Left lung (tissue), 10 donors: ENCODE measurements around the gene TMEM115. TPM values are rescaled to one million over a fixed set of nuclear protein-coding genes. Genes with fewer than 3 reads are reported as not detected.
A peak's percentile ranks its signal among the peaks of the same experiment; 100 is the strongest.

Source experiments
- ATAC-seq: fragments of 200-7000 bp; cut with Tn5 transposase; one replicate; pipeline ENCODE4 v1.9.1; 2020; ENCODE audit warnings: moderate library complexity
- DNase-seq, 4 donors: peaks; one replicate each; pipeline ENCODE4 v3.0.0-alpha.2; 2013 to 2020
- H3K27ac ChIP-seq, 2 donors: fragments of 200-600 bp; sonication (generic) in 1 of 2; one replicate each; pipeline versions ENCODE4 v1.5.0 to v1.8.0; 2020 to 2021
- H3K27me3 ChIP-seq, 2 donors: fragments of 200-600 bp; sonication (generic) in 1 of 2; one replicate each; pipeline versions ENCODE4 v1.5.0 to v1.8.0; 2020 to 2021
- H3K36me3 ChIP-seq, 2 donors: fragments of 200-600 bp; sonication (generic) in 1 of 2; one replicate each; pipeline versions ENCODE4 v1.5.0 to v1.8.0; 2020 to 2021
- H3K4me1 ChIP-seq, 2 donors: fragments of 200-600 bp; one replicate each; pipeline ENCODE4 v1.8.0; 2021
- H3K4me3 ChIP-seq, 2 donors: fragments of 200-600 bp; sonication (generic) in 1 of 2; one replicate each; pipeline versions ENCODE4 v1.5.0 to v1.8.0; 2020 to 2021; ENCODE audit warnings: mild to moderate bottlenecking in 1 of 2
- H3K9me3 ChIP-seq, 2 donors: fragments of 200-600 bp; sonication (generic) in 1 of 2; one replicate each; pipeline versions ENCODE4 v1.5.0 to v1.8.0; 2020 to 2021
- CTCF ChIP-seq, 2 donors: fragments of 200-600 bp; sonication (generic) in 1 of 2; IDR thresholded peaks; one replicate each; pipeline versions ENCODE4 v1.5.0 to v1.8.0; 2021; ENCODE audit warnings: antibody characterized with exemption in 2 of 2
- intact Hi-C, 2 donors: fragments of 100-400 bp; cut with DNase I; formaldehyde crosslinking; loops; one replicate each; pipeline versions ENCODE4 v1.11.2 to v1.14.2; 2022
- polyA plus RNA-seq, 6 donors: library from polyadenylated mRNA; unstranded; fragments of 120-200 nt; gene quantifications; one replicate each; pipeline ENCODE4 v1.2.1, GENCODE V29; 2013; ENCODE audit not compliant: insufficient read length in 6 of 6
- total RNA-seq, 2 donors: library from RNA; stranded (reverse); fragmentation: NEBNext Ultra II Directional; extraction: Animal tissue kit (Norgen Biotek cat#: 25700); gene quantifications; one replicate each; pipeline ENCODE4 v1.2.1, GENCODE V29; 2021
- donor health status: DM: no; HTN: yes; CAD: no.
- donor health status: DM: no; HTN: no; CAD: no.

The TMEM115 gene
- total and polyA plus RNA-seq, 8 donors, result 23.3 to 39.1 (median 29.0) TPM

- intact Hi-C loops, result no loop called here
- DNase-seq, result peak in 1 of 4 donors; percentile 80
- Histone ChIP-seq H3K27me3 (no peaks in the 10 kb centered on the region), H3K36me3 (peaks cover 4 to 33% of the 10 kb centered on the region in 2 donors), H3K9me3 (no peaks in the 10 kb centered on the region), H3K27ac (peak overlapping the region; percentile 82 to 84), H3K4me1 (peaks cover 31 to 48% of the 10 kb centered on the region in 2 donors), H3K4me3 (peak overlapping the region; percentile 74 to 92)
- ATAC-seq, result no peak
- no peak for TF ChIP-seq CTCF (IDR thresholded peaks at IDR 0.05)
These were observed 888 bp downstream of the TMEM115 start for GRCh38 chr3:50358355-50358910.

- TF ChIP-seq CTCF (IDR thresholded peaks at IDR 0.05), result no peak
- Histone ChIP-seq H3K4me1 (peaks cover 31 to 57% of the 10 kb centered on the region in 2 donors), H3K4me3 (peak overlapping the region in 1 of 2 donors; percentile 74), H3K9me3 (no peaks in the 10 kb centered on the region), H3K36me3 (peaks cover 4 to 42% of the 10 kb centered on the region in 2 donors), H3K27ac (peak overlapping the region in 1 of 2 donors; percentile 18), H3K27me3 (no peaks in the 10 kb centered on the region)
- intact Hi-C loops, result no loop called here
- no peak for ATAC-seq
- DNase-seq, result no peak
These were observed 1.8 kb downstream of the TMEM115 start for GRCh38 chr3:50357481-50357880.

GRCh38 chr3:50356553-50356952 lies 2.8 kb downstream of the TMEM115 start:
- DNase-seq, result peak in 1 of 4 donors; percentile 57
- peak; percentile 13 for ATAC-seq

GRCh38 chr3:50355829-50356552 lies 3.3 kb downstream of the TMEM115 start:
- Histone ChIP-seq H3K4me1 (peaks cover 39 to 71% of the 10 kb centered on the region in 2 donors), H3K9me3 (no peaks in the 10 kb centered on the region), H3K36me3 (peaks cover 4 to 42% of the 10 kb centered on the region in 2 donors), H3K4me3 (peak overlapping the region in 1 of 2 donors; percentile 74), H3K27me3 (no peaks in the 10 kb centered on the region), H3K27ac (peak overlapping the region in 1 of 2 donors; percentile 15)
- TF ChIP-seq CTCF (IDR thresholded peaks at IDR 0.05), result no peak
- DNase-seq, result peak in 1 of 4 donors; percentile 10
- intact Hi-C loops, result no loop called here
- no peak for ATAC-seq

More at GRCh38 chr3:50356553-50356952, 2.8 kb downstream of the TMEM115 start:
- H3K9me3 ChIP-seq, result no peaks in the 10 kb centered on the region
- H3K36me3 ChIP-seq, result peaks cover 4 to 42% of the 10 kb centered on the region in 2 donors
- TF ChIP-seq CTCF (IDR thresholded peaks at IDR 0.05), result no peak
- no peaks in the 10 kb centered on the region for H3K27me3 ChIP-seq
- intact Hi-C loops, result no loop called here
- peaks cover 33 to 65% of the 10 kb centered on the region in 2 donors for H3K4me1 ChIP-seq
- peak overlapping the region in 1 of 2 donors; percentile 18 for H3K27ac ChIP-seq
- H3K4me3 ChIP-seq, result peak overlapping the region in 1 of 2 donors; percentile 74

- Histone ChIP-seq H3K4me3 (no peak overlapping the region), H3K27me3 (no peaks in the 10 kb centered on the region), H3K4me1 (peaks cover 45 to 79% of the 10 kb centered on the region in 2 donors), H3K27ac (no peak overlapping the region), H3K36me3 (peaks cover 4 to 42% of the 10 kb centered on the region in 2 donors), H3K9me3 (no peaks in the 10 kb centered on the region)
- intact Hi-C loops, result no loop called here
- ATAC-seq (no peak), DNase-seq (peak in 1 of 4 donors; percentile 51)
- no peak for TF ChIP-seq CTCF (IDR thresholded peaks at IDR 0.05)
These were observed 4.5 kb downstream of the TMEM115 start for GRCh38 chr3:50354850-50355249.
